HG03432 (cell line): ENCODE results near the gene TRDMT1.

Experiments
- ATAC-seq: cut with Tn5 transposase; IDR thresholded peaks from one replicate; pipeline ENCODE4 v1.9.1; 2021; ENCODE audit warnings: mild to moderate bottlenecking, moderate library complexity; ENCODE audit not compliant: unreplicated experiment

The TRDMT1 gene

DNA sequence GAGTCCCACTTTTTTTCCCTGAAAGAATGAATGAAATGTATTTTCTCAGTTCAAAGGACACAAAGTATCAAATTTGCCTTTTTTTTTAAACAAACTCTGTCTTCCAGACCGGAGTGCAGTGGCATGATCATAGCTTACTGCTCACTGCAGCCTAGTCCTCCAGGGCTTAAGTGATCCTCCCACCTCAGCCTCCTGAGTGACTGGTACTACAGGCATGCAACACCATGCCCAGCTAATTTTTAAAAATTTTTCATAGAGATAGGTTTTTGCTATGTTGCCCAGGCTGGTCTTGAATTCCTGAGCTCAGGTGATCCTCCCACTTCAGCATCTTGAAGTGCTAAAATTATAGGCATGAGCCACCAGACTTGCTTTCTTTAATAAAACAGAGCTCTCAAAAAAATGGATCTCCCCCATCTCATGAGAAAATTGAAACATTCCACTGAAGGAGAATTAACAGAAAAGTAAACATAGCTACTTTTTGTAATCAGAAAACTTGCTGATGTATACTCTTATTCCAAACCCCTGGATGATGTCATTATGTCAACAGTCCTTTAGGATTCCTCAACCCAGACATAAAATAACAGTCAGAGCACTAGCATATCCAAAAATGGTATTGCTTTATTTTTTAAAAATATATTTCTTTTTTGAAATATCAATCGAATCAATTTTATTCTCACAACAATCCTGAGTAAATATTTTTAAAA is 12.3 kb upstream of the TRDMT1 start:
- no peak for ATAC-seq

DNA sequence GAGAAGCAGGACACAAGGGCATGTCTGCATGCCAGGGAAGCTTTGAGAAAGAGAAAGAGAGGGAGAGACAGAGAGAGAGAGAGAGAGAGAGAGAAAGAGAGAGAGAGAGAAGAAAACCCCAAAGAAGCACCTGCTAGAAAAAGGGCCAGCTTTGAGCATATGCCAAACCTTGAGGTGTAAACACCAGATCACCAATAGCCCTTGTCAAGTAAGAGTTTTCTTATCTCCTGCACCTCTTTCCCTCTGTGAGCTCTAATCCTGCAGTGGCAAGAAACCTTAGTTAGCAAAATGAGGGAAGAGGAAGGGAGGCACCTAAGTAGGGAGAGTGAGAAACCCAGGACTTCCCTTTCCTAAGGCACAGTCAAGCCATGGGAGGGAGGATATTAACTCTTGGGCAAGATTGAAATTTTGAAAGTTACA is 11.3 kb upstream of the TRDMT1 start:
- ATAC-seq: no peak

DNA sequence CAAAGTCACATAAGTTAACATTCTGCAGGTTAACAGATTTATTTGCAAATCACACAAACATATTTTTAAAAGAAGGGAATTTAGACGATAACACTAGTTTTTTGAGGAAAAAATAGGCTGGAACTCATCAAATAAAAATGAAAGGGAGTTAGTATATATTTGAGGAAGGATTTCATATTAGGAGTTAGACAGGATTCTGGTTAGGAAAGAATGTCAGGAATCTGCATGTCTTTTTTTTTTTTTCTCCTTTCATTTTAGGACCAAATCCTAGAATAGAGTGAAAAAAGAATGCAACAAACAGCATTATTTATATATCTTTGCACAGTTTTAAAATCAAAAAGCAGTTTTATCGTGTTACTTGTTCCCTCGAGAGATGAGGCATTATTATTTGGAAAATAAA is 8.9 kb upstream of the TRDMT1 start:
- no peak for ATAC-seq

DNA sequence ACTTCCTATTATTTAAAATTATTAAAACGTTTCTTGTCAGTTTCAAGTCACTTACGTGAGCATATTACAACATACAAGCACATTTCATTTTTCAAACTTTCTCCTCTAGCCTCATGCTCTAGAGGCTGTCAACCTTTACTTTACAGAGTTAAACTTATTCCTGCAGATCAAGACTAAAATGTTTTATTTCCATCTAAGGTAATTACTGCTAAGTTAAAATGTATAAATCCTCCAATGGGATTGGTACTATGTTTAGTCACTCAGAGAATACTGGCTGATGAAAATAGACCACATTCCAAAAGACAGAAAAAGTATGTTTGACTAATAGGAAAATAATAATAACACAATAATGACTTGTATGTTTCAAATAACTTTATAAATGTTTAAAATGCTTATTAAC is 8.4 kb upstream of the TRDMT1 start:
- no peak for ATAC-seq

DNA sequence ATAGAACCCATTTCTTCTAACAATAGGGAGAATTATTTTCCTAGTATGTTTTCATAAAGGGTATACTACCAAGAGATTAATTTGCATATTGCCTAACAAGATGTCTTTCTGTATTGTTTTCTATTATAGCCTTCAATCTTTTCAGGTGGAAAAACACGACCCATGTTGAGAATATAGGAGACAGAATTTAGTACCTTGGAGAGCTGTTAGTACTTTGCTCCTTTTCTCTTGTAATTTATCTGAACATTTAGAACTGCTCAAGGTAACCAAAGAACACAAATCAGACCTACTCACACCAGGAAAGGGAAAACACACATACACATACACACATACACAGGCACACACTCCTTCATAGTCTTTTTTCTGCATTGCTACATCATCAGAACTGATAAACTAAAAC is 7.8 kb upstream of the TRDMT1 start:
- ATAC-seq: no peak

DNA sequence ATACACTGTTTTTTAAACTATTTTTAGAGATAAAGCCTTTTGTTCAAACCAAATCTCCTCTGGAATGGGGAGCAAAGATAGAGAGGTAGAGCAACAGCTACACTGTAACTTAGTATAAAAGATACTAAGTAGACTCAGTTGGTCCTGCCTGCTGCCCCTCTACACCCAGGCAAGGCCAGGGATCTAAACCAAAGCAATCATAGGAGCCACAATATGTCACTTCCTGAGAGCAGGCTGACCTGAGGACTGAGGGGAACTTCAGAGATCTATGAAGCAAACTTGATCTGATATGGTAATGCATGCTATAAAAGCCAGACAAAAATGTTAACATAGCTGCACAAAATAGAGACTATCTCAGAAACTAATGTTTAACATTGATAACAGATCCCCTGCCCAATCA is 7.0 kb upstream of the TRDMT1 start:
- ATAC-seq: no peak

DNA sequence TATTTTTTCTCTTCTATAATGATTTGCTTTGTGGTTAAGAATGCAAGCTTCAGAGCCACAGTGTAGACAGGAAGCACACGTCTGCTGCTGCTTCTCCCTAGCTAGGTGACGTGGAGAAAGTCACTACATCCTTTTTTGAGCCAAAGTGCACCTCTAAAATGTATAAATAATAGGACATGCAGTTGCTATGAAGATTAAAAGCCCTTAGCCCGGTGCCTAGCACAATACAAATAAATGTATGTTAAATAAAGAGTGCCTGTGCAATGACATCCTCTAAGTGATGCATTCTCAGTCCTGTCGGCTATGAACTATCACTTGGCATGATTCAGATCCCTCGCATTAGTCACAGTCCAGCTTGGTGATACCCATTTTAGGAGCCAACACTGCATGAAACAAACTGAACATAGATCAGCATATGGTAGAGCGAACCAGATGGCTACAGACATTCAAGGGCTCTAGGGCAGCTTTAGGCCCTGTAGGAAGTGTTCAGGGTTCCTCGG is 4.8 kb upstream of the TRDMT1 start:
- peak; percentile 55 for ATAC-seq

DNA sequence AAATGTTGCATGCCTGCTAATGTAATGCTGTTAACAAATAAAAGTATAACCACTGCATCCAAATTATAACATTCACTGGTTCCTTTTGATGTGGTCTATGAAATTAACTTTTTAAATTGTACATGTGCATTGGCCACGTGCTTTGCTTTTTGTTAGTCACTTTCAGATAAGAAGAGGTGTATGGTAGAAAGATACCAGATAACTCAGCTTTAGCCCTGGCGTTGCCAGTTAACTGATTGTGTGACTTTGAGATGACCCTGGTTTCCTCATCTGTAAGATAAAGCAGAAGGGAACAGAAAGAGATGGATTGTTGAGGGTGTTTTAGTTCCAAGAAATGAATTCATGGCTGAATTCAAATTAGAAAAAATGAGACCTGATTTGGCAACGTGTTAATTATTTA is 1.9 kb upstream of the TRDMT1 start:
- no peak for ATAC-seq

DNA sequence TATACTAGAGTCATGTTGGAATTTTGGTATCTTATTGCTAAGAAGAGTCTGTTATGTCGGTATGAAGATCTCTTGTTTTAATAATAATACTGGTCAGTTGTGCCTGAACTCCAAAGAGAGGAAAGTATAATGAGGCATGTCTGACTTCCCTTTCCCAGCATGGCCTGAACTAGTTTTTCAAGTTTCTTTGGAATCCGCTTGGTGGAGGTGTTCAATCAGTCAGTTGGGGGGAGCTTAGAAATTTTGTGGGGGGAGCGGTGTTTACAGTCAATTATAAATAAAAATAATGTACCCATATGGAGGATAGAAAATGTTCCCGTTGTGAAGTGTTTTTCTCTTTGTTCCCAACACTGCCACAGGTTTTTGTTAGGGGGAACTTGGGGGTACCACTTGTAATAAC is 1.5 kb upstream of the TRDMT1 start:
- ATAC-seq: no peak

DNA sequence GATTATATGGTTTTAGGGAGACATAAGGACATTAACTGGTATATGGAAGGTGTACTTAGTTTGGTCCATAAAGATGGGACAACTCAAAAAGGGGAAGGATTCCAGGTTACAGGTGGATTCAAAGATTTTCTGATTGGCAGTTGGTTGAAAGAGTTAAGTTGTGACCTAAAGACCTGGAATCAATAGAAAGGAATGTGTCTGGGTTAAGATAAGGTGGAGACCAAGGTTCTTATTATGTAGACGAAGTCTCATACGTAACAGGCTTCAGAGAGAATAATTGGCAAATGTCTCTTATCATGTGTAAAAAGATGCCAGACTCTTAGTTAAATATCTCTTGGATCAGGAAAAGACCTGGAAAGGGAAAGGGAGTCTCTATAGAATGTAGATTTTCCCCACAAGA is 1.0 kb upstream of the TRDMT1 start:
- ATAC-seq: no peak

DNA sequence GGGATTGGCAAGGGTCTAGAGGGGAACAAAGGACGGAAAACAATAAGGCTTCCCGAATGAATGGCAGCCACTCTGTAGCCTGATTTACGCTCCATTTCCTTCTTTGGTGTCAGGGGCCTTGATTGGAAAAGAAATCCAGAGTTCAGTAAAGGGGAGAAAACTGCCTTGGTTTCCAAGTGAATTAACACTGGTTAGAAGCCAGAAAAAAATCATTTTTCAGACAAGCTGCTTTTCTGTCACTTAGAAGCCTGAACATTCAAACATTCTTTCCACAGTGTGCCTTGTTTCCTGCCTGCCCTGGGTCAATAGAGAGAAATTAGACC is 283 bp upstream of the TRDMT1 start:
- ATAC-seq: no peak

DNA sequence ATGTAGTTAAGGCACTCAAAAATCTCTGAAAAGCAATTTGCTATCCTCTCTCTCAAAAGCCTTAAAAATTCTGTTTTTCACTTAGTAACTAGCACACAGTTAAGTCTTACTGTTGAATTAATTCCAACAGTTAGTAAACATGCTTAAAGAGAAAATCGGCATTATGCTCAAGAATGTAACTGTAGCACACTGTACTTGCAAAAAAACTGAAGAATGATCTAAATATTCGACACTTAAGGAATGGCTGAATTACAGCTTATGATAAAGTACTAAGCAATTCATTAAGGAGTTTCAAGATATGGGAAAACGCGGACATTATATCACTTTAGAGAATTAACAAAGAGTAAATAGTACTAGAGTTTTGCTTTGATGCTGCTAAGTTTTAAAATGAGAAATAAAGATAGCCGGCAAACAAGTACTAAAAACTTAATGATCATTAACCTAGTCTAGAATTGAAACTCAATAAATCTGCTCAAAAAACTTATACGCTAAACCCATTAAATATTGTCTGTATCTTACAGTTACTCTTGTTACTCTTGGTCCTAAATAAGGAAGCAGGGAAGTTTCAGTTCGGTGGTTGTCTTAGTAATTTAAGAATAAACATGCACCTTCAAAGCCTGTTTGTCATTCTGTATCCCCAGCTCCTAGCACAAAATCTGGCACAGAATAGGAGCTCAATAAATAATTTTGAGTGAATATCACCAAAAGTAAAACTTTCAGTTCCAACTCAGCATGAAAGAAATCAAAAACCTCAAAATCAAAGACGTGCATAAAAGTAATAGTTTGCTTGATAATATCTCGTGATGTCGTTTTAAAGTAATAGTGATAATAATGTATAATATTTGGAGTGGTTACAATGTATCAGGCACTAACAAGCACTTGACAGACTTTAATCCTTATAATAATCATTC is 1.2 kb downstream of the TRDMT1 start:
- ATAC-seq: no peak

DNA sequence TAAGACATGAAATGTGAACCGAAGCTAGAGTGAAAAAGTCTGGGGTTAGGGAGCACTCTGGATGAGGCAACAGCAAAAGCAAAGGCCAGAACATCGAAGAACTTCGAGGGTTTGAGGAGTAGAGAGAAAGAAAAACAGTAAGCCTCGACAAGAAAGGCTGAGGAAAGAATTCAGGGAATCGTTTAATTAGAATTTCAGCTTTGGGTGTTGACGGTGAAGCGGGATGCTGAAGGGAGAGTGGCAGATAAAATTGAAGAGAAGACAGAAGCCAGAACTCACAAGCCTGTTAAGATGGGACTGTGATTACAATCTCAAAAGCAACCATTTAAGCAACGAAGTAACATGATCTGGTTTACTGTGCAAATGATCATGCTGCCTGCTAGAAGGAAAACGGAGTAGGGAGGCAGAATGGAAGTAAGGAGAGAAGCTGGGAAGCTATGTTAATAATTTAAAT is 2.1 kb downstream of the TRDMT1 start:
- ATAC-seq: no peak

DNA sequence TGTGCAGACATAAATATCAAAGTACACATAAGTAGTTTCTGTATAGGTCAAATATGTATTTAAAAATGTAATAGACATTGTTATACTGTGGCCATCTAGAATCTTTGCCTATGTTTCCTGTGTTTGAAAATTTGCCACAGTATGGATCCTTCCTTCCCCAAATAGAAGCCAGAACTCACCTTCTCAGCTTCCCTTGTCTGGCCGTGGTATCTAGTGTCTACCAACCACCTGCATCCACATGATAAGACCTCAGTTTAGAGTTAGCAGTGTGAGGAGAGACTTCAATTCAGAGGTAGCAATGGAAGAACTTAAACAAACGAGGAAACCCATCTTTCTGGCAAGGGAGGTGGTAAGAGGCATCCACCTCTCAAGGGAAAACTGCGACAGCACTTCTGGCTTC is 4.9 kb downstream of the TRDMT1 start:
- no peak for ATAC-seq

DNA sequence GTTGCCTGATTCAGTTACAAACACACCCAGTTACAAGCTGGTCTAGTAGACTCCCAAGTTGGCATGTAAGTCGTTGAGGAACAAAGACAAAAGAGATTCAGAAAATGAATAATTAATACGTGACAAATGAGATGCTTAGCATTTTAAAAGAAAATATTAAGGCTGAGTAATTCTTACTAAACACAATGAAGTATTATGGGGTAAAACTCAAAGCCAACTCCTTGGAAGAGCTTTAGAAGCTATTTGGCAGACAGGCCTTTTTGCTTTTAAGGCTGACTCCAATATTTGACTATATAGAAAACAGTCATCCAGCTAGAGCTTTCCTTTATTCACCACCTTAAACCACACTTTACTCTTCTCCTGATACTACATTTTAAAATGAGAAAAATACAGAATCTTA is 5.4 kb downstream of the TRDMT1 start:
- no peak for ATAC-seq

DNA sequence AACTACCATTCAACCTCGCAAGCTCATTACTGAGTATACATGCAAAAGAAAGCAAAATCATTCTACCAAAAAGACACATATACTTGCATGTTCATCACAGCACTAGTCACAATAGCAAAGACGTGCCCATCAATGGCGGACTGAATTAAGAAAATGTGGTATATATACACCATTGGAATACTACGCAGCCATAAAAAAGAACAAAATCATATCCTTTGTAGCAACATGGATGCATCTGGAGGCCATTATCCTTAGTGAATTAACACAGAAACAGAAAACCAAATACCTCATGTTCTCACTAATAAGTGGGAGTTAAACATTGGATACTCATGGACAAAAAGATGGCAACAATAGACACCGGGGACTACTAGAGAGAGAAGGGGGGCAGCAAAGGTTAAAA is 6.4 kb downstream of the TRDMT1 start:
- ATAC-seq: no peak

DNA sequence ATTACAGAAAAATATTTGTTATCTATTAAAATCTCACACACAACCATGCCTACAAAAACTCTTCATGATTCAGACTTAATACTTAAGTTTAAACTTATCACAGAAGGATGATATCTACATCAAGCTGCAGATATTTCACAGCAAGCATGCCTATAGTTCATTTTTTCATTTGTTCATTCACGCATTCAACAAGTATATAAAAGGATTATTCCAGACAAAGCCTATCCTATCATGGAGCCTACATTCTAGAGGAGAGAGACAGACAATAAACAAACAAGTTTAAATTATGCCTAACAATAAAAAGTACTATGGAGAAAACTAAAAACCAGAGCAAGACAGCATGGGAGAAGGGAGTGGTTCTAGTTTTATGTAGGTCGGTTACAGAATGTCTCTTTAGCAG is 10.9 kb downstream of the TRDMT1 start:
- no peak for ATAC-seq

DNA sequence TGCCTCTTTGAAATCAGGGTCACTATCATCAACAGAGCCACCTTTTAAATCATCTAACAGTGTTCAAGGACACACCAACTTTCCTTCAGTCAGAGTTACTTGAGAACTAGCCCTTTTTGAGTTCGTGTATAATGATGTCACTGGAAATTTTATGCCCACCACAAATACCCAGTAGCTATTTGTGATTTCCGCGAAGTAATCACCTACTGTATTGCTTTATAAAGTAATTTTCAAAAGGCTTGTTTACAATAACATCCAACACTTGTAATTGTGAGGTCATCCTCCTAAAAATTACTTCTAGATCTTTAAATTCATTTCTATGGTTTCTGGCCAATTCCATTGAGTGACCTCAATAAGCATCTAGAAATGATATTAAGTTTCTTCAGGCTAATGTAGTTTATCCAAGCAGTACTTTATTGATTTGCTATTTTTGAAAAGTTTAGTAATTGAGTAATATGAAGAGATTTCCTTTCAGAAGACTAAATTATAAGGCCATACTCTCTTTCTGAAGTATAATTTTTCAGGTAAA is 12.8 kb downstream of the TRDMT1 start:
- ATAC-seq: no peak

DNA sequence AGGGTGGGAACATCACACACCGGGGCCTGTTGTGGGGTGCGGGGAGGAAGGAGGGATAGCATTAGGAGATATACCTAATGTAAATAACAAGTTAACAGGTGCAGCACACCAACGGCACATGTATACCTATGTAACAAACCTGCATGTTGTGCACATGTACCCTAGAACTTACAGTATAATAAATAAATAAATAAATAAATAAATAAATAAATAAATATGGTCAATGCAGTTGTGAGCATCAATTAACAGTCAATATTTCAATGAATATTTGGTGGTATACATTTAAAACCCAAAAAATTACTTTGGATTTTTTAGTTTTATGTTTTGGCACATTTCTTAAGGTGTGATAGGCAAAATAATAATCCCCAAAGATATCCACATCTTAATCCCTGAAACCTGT is 15.6 kb downstream of the TRDMT1 start:
- ATAC-seq: no peak

DNA sequence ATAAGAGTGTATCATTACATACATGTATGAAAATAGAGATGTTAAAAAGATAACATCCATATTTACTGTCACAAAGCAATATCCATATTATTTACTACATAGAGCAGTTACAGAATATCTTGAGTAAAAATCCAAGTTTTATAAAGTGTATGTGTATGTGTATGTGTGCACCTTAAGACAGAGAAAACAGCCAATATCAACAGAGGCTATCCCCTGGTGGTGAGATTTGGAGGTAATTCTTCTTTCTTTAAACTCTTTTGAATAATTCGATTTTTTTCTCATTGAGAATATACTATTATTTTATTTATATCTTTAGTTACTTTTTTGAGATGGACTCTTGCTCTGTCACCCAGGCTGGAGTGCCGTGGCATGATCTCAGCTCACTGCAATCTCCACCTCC is 18.4 kb downstream of the TRDMT1 start:
- ATAC-seq: no peak

DNA sequence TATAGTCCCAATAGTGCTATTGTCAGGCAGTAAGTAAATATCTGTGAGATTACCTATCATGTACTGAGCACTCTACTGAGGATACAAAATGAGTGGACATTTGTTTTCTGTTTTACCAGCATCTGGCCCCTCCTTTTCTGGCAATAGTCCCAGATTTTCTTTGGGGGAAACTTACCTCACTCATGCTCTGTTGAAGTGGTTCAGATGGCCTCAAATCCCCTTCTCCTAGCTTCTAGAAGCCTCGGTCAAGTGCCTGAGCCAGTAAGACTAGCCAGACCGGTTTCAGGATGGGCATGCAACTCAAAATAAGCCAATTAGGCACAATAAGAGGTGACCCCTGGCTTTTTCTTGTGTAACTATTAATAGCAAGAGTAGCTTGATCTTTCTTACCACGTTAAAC is 19.7 kb downstream of the TRDMT1 start:
- no peak for ATAC-seq

DNA sequence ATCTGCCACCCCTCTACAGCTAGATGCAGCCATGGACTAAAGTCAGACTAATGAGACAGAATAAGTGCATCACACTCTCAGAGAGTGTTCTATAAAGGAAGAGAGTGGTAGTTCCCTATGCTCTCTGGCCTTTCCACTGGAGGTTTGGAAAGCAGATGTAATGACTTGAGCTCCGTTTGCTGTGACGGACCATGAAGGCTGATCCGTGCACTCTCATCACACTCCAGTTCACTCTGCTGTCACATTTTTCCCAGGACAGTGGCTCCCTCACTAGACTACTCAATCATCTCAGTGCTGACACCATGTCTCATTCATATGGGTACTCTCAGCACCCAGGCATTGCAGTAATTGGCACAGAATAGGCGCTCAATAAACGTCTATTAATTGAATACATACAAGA is 20.4 kb downstream of the TRDMT1 start:
- no peak for ATAC-seq
